ENCODE measurements around the gene KDM8.
A peak's percentile ranks its signal among the peaks of the same experiment; 100 is the strongest.

KDM8 gene

DNA sequence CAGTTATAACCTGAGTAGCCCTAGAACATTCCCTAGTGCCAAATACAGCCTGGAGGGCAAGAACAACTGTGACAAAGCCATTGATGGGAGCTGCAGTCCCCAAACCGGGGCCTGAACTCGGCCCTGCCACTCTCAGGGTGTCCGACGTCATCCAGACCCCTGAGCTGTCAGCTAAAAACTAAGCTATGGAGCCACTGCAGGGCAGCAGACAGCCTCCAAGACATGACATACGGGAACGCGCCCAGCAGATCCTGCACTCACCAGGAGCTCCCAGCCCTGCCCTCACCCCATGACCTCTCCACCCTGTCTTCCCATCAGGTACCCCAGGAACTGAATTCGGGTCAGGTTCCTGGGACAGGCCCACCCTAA lies 28.4 kb downstream of the KDM8 start:
- DNase-seq = no peak

DNA sequence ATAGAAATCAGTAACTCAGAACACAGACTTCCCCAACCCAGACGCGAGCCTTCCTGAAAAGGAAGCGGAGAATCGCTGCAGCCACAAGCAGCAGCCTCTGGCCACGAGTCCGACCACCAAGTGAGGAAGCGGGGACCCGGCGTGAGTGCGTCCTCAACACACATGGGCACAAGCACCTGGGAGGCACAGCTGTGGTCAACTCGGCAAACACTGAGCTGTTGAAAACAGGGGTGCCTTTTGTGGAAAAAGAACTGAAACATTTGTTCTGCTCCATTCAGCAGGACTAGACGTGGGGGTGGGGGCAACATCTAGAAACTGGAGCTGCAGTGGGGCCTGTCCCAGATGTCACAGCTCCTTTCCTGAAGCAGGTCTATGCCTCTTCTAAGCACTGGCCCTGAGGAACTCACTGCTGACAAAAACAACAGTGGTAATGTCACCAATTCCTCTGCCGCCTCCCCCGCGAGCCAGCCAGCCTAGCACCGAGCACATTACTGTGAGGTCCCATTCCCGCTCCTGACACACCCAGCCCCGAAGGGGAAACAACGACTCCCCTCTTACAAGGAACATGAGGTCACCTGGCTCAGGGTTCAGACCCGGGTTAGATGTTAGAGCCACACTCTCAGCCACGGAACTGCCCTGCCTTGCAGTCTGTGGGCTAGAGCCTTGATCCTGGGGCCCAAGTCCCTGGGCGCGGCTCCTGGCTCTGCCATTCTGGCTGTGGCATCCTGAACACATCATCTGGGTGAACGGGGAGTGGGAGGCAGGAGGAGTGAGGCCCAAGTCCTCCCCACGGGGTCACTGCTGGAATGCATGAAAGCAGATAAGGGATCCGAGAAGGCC lies 29.0 kb downstream of the KDM8 start:
- DNase-seq = peak in 9 of 14 donors; percentile 18 to 56 (median 36)

DNA sequence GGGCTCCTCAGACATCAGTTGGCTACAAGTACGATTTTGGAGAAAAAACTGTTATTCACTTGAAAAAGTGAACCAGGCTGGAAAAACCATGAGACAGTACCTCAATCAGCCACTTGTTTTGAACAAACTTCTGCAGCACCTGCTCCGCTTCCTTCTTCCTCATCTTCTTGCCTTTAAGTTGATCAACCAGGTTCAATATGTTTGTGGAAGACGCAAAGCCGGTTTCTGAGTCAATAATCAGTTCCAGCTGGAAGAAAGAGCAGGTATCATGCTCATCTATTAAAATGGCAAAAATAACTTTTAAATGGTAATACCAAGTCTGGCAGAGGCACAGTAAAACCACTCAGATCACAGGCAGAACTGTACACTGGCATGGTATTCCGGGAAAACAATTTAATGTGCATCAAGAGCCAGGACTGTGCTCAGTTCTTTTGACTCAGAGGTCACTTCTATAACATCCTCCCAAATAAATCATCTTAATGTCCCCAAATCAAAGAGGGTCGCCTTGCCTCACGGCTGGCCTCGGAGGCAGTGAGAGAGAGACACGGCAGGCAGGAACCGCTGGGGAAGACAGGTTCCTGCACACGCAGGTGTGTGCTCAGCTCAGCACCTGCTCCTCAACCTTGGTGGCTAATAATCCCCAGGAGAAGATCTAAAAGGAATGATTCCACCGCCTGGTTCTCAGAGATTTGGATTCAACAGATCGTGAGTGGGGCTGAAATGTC lies 29.7 kb downstream of the KDM8 start:
- DNase-seq = no peak

DNA sequence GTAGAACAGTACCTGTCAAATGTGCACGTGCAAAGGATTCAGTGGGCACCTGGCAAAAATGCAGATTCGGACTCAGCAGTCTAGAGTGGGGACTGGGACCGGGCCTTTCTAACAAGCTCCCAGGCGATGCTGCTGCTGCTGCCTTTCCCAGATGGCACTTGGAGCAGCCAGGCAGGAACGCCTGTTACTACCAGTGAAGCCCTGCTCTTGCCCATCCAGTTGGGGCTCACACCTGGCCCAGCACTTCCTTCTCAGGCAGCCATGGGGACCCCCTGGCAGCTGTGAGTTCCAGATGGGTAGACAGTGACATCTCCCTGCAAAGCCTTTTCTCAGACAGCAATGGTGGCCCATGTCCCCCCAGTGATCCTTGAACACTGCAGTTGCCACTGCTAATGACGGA lies 30.4 kb downstream of the KDM8 start:
- no peak for DNase-seq

DNA sequence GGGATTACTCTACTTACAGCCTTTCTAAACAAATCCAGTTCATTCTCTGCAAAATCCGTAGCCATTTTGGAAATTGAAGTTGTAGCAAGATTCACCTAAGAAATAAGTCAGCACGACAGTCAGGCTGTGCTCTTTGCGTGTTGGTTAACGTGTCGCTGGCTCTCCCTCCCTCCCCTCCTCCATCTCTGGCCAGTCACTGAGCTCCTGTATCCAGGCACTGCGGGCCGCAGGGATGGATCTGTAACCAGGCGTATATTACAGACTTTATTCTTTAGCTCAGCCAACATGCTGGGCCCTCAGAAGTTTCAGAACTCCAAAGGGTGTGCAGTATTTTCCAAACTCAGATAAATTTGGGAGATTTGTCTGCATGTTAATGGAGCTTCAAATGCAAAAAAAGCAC lies 30.8 kb downstream of the KDM8 start:
- DNase-seq = no peak

DNA sequence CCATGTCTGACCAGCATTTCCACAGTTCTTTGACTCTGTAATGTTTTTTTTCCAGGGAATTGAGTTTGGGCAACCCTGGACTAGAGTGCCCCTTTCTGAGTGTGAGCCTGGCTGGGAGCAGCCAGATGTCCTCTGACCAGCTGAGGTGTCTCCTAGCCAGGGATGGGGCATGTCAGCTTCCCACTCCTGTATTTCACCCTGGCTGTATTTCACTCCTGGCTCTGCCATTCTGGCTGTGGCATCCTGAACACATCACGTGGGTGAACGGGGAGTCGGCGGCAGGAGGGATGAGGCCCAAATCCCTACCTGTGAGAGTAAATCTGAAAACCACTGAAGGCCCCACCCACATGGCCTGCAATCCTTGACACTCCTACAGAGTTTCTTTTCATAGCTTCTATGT lies 31.3 kb downstream of the KDM8 start:
- peak in 1 of 14 donors; percentile 64 for DNase-seq

DNA sequence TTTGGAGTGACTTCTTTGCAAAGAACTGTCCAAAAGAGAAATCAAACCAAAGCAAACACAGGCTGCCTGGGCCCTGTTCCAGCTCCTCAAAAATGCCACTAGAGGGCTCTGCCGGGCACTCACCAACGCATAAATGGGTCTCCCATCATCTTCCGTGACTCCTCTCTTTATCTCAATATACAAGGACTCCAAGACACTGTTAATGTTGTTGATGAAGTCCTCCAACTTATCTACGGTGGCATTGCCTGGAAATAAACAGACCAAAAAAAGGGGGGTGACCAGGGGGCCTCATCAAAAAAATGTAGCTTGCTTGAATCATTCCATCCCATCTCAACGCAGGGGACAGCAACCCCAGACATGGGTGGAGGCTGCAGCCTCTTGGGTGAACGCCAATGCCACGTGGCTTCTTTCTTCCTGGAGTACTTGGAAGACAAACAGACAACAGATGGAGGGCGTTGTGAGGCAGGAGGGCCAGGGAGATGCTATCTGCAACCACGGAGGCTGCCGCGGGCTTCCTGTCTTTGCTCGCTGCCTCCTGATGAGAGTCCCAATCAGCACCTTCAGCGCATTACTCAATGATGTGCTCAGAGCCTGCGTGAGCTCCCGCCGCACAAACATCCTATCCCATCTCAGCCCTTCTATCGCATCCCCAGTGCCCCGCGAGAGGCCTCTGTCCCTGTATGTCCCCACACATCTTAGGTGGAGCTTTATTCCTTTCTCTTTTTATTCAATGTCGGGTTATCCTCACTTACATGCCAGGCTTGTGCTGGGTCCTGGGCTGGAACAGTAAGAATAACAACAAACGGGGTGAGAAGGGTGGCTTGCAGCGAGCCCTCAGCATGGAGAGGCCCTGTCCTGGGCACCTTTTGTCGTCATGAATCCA lies 32.0 kb downstream of the KDM8 start:
- DNase-seq = peak in 12 of 14 donors; percentile 33 to 93 (median 68)

DNA sequence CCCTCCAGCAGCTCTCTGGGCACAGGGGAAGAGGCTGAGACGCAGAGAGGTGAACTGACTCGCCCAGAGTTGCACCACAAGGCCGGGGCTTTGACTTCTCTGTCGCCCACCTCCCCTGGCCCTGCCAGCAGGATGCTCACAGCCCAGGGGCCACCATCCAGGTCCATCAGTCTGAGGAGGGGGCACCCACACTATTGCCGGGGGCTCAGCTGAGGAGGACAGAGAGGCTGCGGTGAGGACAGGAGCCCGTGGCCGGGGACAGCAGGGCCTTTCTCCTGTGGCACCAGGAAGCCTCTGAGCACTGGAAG lies 32.6 kb downstream of the KDM8 start:
- no peak for DNase-seq

DNA sequence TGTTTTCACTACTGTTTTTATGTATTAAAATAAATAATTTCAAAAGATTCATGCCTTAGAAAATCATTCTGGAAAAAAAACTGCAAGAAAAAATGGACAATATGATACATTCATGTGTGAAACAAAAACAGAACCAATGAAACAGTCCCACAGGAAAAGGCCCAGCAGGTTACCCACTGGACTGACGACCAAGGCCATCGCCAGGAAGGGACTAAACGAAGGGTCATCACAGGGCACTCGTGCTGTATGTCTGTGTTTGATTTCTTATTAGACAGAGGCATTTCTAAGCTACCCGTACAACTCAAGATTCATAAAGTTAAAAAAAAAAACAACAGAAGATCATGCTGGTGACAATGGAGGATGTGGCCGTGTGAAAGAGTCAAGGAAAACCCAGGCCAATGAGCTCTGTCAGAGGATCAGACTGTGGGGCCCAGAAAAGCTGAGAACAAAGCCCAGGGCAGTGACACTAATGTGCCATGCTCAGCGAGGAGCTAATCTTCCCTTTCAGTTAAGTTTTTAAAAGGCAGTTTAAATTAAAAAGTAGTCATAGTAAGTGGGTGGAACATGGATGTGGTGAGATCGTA lies 33.4 kb downstream of the KDM8 start:
- DNase-seq = no peak

DNA sequence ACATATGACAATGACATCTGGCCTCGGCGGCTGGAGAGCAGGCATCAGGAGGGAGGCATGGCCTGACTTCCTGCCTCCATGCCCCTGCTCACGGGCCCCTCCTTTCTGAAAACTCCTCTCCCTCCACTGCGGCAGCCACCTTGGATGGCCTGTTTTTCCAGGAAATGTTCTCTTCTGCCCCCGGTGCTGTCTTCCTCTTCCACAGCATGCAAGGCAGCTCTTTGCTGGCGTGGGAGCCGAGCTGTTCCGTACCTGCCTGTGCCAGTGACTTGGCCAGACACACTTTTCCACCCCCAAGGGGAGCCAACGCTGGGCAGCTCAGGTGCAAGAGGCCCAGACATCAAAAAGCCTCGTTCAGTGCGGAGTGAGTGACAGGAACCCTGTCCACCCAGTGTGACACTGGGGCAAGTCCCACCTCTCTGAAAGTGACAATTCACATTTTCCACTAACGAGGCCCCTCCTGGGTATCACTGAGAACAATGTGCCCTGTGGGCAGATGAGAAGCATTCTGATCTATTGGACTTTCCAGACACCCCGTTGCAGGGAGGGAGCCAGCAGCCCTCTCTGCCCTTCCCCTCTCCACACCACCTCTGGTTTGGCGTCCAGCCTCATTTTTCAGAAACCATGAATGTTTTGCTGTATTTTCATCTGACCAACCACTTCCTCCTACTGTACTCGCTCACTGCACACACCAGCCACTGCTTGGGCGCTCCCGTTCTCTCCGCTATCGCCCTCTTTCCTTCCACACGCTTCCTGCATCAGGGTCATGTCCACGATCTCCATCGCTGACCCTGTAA lies 34.1 kb downstream of the KDM8 start:
- peak in 2 of 14 donors; percentile 39 to 64 for DNase-seq

DNA sequence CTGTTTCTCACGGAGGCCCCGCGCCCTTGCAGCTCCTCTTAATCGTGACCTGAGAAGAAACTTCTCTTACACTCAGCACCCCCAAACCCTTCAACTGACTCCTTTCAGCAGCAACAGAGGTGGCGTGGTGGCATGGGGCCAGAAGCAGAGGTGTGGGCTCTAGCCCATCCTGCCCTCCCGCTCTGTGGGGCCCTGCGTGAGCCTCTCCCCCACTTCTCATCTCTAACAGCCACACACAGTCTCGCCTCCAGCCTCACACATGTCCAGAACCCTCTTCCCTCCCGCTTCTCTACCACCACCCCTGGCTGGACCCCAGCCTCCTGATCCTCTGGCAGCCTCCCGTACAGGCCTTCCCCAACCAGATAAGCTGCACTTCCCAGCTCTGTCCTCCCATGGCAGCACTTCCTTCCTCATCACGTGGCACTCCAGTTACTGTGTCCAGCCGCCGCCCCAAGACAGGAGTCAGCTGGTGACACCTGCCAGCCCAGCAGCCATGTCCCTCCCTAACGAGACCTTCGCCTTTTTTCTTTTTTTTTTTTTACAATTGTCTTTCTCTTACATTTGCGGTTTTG lies 34.8 kb downstream of the KDM8 start:
- DNase-seq = no peak

DNA sequence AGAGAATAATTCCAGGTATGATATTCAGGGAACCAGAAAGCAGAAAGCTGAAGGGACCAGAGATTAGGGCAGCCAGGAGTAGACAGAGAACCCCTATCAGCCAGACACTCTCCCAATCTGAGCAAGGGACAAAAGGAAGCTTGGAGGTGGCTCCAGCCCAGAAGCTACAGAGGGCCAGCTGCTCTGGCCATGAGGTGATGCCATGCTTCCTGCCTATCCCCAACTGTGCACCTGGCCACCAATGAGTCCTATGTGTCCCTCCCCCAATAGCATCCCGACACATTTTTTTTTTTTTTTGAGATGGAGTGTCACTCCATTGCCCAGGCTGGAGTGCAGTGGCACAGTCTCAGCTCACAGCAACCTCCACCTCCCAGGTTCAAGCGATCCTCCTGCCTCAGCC lies 35.3 kb downstream of the KDM8 start:
- peak in 1 of 14 donors; percentile 41 for DNase-seq

DNA sequence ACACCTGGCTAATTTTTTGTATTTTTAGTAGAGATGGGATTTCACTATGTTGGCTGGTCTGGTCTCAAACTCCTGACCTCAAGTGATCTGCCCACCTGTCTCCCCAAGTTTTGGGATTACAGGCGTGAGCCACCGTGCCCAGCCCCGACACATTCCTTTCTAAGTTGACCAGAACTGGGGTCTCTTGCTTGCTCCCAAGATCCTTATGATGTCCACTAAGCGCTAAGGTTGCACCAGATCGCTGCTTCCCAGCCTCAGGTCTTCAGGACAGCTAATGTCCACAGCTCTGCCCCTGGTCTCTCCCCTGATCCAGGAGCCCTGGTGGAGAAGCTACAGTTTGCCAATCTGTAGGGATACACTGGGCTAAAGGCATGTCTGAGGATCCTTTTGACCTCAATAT lies 35.7 kb downstream of the KDM8 start:
- no peak for DNase-seq

DNA sequence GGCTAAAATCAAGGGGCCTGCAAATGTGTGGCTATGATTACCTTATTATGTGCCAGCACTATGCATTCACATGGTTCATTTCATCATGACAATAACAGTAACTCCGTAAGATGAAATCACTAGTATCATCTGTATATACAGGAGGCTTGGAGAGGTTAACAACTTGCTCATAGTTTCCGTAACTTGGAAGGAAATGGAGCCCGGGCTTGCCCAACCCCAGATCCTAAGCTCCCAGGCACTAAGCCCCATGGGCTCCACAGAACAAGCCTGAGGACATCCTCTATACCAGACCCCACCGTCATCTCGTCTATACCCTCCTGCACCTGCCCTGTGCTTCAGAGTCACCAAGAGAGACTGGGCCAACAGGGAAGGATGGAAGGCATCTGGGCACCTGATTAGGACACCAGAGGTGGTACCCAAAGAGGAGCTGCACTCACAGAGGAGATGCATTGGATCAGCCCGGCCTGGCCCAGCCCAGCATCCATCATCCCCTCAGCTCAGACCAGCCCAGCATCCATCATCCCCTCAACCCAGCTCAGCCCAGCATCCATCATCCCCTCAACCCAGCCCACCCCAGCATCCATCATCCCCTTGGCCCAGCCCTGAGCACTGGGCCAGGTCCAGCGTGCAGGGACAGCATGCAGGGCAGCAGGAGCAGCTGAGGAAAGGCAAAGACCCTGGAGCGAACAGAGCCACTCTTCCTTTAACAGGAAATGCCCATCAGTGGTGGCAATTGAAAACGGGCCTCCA lies 36.8 kb downstream of the KDM8 start:
- DNase-seq = no peak

DNA sequence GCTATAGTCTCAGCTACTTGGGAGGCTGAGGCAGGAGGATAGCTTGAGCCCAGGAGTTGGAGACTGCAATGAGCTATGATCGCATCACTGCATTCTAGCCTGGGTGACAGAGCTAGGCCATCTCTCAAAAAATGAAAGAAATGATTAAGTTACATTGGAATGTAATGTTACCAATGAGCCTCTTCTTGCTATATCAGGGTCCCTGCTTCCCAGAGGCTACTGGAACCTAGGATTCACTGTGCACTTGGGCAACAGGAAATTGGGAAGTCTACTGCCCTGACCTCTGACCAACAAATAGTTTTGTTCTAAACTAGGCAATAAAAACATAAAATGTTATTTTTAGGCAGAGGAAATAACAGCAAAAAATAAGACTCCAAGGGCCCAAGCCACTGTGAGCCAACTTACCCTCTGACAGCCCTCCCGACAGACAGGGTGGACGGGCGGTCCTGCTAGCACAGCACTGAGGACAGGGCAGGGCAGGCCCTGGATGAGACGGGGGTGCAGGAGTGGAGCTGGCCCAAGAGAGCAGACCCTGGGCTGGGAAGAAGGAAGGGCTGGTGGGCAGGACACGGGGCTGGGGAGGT lies 37.7 kb downstream of the KDM8 start:
- DNase-seq = no peak

DNA sequence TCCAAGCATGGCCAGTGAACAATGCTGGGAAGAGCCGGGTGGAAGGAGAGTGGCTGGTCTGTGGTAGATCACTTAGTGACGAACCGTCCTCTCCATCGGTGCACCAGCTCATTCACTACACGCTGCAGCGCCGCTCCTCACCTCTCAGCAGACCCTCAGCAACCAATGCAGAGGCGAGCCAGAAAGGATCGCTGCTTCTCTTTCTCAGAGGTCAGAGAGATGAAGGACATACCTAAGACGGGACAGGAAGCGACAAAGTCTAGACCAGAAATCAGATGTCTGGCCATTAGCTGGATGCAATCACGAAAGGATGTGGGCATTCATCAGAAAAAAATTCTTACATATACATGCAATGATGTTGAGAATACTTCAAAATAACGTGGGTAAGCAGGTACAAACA lies 38.3 kb downstream of the KDM8 start:
- no peak for DNase-seq

DNA sequence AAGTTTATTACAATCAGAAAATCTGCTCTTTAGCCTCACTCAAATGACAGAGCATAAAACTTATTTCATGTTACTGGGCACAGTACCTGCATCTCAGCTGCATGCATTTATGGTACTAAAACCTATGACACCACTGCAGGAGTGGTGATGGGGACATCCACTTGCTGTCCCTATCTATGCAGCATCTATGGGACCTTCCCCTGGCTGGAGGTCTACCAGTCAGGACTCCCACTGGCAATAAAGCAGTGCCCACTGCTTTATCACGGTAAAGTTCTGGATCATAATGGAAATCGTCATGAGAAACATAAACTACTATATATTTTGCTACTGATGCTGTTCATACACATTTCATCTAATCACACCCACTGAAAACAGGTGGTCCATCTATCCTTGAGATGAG lies 39.1 kb downstream of the KDM8 start:
- DNase-seq = no peak

DNA sequence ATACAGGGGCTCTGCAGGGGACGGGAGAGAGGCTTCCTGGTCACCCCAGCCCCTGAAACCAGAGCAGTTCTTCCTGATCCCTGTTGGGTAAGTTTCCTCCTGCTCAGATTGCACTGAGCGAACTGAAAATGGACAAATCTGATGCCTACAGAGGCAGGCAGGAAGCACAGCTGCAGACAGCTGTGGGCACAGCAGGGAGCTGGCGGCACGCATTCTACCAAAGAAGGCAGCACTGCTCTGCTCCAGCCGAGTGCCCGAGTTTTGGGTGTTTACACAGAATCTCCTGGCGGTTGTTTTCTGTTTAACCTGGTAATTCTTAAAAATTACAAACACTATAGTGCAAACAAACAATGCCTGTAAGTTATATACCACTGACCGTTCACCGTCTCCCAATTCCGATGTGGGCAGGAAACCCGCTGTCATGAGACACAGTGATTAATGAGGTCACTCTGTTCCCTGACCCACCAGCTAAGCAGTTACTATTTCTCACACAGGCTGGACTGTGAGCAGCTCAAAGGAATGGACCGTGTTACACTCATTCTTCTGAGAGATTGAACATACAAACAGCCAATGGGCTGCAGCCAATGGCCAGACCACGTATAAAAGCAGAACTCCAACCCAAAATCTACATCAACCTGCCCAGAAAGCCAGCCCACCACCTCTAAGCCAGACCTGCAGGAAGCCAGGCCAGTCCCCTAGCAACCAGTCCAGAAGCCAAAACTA lies 39.7 kb downstream of the KDM8 start:
- peak in 5 of 14 donors; percentile 11 to 46 (median 43) for DNase-seq

DNA sequence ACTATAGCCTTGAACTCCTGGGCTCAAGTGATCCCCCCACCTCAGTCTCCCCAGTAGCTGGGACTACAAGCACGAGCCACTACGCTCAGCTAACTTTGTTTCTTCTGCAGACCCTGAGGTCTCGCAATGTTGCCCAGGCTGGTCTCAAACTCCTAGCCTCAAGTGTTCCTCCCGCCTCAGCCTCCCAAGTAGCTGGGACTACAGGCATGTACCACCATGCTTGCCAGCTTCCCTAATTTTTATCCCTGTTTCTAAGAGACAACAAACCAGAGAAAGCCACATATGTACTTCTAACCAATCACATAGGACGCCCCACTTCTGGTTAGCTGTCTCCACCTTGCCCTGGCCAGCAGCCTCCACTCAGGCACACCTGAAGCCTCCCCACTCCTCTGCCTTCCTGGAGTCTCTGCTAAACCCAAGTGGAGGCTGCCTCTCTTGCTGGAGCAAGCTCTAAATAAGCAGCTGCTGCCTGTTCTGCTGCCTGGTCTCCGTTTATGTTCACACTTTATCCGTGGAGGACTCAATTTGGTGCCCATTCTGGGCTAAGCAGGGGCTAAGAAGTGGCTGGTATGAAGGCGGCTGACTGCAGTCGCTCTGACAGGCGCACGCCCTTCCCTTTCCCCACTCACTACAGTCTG lies 40.5 kb downstream of the KDM8 start:
- DNase-seq = no peak

All from C1 segment of cervical spinal cord (tissue), 14 donors.